HL-60/S4 treated with retinoic acid at 250 ng/mL for 4 days and 3 days (cell line): ENCODE measurements around the gene SUGP1.

Source experiments
- in situ Hi-C: fragments of 300-500 bp; cut with MboI; formaldehyde crosslinking; loops from 2 replicates; pipeline ENCODE4 v1.7.0; 2022; ENCODE audit warnings: low sequenced_read_pairs

Gene SUGP1

DNA sequence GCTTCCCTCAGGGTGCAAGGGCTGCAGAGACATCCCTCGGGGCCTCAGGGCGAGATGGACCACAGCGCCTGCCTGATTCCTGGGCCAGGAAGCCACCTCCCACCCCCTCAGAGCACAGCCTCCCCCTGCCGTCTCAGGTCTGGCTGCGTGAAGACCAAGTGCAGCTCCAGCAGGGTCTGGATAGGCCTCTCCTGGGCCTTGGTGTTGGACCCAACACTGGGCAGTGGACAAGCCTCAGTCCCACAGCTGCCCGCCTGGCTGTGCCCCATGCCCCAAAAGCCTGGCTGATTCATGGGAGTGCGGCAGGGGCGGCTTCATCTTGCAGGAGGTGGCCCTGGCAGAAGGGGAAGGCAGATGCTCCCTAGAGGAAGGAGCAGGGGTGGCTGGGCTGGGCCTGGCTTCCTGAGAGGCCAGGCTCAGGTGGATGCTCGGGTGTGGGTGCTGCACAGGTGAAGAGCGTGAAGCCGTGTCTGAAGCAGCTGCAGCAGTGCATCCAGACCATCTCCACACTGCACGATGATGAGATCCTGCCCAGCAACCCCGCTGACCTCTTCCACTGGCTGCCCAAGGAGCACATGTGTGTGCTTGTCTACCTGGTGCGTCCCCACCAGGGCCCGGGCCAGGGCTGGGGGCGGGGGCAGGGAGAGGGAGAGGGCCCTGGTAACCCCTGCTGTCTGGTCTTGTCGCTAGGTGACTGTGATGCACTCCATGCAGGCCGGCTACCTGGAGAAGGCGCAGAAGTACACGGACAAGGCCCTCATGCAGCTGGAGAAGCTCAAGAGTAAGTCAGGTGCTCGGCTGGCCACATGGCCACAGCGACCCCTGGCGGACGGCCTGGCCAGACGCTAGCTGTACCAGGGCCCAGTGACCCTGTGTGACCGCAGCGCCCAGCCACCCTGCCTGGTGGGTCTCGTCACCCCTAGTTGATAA, 22.0 kb upstream of the SUGP1 start:
- in situ Hi-C loops = no loop called here

DNA sequence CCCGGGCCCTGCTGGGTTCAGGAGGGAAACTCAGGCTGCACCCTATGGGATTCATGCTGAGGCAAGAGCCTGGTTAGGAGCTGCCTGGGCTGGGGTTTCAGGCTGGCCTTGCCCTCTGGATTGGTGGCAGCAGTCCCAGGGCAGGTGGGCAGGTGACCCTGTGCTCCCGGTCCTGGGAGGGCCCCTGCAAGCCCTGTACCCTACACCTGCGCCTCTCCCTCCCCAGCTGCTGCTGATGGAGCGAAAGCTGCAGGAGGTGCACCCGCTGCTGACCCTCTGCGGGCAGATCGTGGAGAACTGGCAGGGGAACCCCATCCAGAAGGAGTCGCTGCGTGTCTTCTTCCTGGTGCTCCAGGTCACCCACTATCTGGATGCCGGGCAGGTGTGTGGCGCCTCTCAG, 20.7 kb upstream of the SUGP1 start:
- in situ Hi-C loops = no loop called here

DNA sequence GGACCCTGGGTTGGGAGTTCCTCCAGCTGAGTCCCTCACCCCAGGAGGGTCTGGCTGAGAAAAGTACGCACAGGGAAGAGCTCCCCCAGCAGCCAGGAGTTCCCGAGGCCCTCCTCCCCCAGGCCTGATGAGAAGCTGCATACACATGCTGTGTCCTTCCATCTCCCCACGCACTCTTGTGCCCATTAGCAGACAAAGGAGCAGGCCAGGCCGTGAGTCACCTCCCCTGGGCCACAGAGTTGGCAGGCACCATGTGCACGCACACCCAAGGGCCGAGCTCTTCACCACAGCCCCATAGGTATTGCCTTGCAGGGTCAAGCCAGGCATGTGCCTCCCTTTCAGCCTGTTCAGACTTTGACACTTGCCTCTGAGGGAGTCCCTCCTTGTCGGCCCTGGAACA, 17.8 kb upstream of the SUGP1 start:
- in situ Hi-C loops = no loop called here

DNA sequence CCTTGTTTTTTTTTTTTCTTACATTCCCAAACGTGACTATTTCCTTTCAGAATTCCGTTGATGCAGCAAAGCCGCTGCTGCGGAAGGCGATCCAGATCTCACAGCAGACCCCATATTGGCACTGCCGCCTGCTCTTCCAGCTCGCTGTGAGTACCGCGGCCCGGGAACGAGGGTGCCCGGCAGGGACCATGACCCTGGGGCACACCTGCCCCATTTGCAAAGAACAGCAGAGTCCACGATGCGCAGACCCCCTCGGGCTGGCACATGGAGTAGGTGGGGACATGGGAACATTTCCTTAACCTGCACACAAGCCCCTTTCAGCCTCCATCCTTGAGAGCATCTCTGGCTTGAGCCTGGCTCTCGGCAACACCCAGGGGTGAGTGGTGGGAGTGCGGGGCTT, 16.8 kb upstream of the SUGP1 start:
- in situ Hi-C loops = no loop called here

DNA sequence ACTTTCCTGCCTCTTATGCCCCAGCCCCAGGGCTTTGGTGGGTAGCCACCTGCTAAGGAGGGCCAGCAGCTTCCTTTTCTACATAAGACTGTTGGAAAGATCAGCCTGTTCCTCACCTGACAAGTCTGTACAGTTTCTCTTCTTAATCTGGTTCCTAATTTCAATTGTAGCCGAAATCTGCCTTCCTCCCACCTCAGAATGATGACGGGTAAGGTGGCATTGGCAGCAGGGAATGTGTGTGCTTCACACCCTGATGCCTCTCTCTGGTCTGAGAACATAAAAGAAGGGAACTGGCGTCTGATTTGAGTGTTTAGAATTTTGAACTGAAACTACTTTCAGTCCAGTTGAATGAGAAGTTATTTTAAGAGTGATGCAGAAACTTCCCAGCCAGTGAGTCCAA, 16.3 kb upstream of the SUGP1 start:
- in situ Hi-C loops = no loop called here

DNA sequence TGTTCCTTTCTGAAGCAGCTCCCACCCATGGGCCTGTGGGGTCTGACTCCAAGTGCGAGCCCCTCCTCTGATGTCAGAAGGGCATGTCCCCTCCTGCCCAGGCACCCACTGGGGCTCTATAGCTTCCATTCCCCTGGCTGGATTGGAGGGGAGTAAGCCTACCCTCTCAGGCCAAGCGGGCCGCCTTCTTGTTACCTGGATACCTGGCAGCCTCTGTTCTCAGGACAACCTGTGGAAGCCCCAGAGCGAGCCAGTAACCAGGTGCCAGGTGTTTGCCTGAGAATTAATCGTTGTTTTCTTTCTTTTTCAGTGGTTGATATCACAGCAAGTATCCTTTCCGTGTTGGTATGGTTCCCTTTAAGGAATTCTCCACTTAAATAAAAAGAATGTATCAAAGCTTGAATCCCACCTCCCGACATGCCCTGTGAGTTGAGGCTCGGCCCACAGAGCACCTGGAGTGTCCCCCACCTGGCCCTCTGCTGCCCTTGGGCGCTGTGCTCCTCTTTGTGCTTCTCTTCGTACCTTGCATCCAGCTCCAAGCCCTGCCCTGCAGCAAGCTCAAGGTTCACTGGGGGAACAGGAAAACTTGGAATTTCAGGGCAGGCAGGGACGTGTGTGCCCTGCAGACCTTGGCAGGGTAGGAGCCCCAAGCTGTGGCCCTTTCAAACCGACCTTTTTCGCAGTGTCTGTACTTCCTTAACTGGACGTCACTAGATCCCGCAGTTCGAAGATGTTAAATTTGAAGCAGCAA, 15.3 kb upstream of the SUGP1 start:
- in situ Hi-C loops = no loop called here

DNA sequence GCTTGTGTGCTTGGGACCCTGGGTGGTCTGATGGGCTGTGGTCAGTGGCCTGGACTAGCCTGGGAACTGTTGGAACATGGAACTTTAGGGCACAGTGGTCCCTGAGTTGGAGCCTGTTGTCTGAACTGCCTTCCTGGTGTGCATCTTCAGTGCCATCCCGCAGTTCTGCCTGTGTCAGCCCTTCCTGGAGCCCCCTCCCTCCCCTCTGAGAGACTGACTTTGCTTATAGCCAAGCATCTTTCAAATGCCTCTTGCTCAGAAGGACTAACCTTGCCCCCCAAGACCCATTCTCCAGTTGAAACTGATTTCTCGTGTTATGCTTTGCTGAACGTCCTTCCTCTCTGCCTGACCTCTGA, 14.7 kb upstream of the SUGP1 start:
- in situ Hi-C loops = no loop called here

DNA sequence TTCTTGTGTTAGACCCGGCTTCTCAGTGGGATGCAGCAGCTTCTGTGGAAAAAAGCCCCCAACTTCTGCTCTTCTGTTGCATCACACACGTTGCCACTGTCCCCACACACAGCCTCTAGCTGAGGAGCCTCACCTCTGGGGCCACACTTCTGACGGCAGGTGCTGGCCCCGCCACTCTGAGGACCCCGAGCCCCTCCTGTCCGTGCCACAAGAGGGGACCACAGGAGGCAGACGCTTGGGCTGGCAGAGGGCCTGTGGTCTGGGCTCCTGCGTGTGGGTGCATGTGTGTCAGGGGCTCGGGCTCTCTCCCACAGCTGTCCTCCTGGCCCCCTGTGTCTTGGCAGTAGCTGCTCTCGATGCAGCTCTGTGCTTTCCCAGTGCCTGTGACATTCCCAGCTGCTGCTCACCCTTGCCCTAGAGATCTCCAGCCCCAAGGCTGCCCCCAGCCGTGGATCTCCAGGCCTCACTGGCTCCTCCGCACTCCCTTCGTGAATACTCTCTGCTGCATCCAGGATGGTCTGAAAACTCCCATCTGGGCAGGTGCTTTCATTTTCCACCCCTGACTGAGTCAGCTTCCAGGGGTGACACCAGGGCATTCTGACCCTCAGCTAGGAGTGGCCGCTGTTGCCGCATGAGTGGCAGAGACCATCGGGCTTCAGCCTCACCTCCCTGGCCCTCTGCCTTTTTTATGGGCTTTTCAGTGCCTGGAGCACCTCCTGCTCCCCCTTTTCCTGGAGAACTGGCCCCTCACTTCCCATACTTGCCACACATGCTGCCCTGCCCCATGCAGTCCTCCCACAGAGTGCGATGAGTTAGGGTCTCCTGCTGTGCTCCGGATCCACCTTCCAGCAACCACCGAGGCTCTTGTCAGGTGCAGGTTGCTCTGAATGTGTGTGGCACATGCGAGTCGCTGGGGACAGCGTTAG, 14.0 kb upstream of the SUGP1 start:
- in situ Hi-C loops = no loop called here

DNA sequence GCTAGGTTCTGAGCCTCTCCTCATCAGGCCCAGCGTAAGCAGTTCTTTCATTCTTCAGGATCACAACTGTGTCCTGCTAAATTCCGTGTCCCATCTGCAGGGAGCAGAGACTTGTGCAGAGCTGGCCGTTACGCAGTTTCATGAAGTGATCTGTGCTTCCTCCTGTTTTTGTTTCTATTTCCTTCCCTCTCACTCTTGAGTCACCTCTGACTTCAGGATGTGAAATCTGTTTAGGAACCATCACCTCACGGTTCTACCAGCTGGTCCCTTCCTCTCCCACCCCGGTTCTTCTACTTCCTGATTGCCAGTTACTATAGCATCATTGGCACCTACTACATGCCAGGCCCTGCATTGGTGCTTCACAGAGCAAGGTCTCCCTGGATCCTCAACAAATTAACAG, 8.8 kb upstream of the SUGP1 start:
- in situ Hi-C loops = no loop called here

DNA sequence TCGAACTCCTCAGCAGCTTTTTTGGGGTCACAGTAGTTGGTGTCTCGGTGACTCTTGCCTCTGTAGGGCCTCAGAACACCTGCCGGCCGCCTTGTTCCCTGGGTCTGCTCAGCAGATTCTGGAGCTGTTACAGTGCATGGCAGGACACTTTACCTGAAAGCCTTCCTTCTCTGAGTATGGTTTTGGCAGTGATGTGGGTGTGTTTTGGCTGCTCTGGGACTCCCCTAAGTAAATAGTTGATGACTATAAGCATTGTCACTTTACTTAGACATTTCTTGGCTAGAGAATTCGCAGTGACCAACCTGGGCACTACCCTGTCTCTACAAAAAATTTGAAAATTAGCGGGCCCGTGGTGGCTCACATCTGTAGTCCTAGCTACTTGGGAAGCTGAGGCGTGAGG, 7.4 kb upstream of the SUGP1 start:
- in situ Hi-C loops = no loop called here

DNA sequence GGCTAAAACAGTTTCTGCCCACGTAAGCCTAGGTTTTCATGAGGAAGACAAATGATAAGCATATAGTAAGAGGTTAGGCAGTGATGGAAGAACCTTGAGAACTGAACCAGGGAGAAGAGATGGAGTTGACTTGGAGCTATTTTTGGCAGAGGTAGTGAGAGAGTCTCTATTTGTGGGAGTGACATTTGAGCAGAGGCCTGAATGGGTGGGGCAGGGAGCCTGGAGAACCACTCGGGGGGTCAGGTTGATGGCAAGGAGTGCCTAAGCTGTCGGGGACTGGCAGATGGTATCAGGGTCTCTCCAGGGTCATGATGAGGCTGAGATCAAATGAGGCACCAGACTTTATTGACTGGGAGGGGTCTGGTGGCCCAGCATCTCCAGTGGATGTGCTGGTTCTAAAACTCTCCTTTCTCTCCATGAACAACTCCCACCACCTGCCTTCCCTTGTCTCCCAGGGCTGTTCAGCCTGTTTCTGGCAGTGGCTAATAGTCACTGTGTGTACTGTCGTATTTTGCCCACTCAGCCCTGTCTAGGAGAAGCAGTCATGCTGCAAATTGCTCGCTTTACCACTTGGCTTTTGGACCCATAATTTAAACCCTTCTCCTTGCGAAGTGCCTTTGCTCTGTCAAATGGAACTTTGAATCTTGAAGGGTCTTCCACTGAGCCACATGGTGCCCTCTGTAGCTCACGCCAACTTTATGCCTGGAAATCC, 3.9 kb upstream of the SUGP1 start:
- in situ Hi-C loops = no loop called here

DNA sequence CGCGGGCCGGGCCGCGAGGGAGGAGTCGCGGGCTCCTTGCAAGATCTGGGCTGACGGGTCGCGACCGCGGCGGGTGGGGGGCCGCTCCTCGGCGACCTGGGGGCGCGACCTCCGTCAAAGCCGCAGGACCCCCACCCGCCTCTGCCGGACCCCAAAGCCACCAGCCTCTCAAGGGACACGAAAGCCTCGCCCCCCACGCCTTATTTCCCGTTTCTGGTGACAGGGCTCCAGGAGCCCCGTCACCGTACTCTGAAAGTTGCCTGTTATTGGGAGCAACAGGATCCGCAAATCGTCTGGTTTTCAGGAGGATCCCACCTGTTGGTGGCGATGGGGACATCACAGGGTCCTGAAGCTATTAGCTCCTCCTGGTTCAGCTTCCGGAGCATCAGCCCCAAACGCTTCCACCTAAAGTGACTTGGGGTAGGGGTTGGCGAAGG, 850 bp upstream of the SUGP1 start:
- in situ Hi-C loops = no loop called here

DNA sequence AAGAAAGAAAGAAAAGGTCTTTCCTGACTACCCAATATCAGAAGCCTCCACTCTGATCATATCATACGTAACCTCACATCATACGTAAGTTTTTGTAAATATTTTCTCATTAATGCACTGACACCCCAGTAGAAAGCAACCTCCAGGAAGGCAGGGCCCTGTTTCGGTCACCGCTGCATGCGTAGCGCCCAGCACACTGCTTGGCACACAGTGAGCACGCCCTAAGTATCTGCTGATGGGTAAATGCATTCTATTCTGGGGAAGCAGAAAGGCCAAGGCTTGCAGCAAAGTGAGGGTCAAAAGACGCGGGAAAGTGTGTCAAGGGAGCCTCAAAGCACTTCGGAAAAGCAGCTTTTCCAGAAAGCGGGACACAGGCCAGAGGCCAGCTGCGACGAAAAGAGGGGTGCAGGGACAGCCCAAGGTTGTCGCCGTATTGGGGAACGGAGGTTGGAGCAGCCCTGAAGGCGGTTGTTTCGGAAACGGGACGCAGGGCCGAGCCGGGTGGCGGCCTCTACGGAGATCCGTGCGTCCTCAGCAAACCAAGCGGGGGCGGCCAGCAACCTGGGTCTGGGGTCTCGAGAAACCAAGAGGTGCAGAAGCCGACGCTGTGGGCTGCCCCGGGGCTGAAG, 463 bp downstream of the SUGP1 start:
- in situ Hi-C loops = no loop called here

DNA sequence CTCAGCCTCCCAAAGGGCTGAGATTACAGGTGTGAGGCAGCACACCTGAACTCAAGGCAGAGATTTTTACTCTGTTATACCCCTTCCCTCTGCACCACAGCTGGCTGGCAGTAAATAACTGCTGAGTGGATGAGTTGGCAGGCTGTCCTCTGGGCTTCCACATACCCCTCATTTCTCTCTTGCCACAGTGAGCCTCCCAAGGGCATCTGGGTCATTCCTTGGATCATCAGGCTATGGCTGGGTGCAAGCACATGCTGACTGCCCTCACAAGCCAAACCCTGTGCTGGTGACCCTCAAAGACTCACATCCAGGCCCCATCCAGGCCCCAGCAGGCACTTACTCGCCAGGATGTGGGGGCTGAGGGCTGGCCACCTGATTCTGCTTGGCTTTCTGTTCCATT, 4.2 kb downstream of the SUGP1 start:
- in situ Hi-C loops = no loop called here

DNA sequence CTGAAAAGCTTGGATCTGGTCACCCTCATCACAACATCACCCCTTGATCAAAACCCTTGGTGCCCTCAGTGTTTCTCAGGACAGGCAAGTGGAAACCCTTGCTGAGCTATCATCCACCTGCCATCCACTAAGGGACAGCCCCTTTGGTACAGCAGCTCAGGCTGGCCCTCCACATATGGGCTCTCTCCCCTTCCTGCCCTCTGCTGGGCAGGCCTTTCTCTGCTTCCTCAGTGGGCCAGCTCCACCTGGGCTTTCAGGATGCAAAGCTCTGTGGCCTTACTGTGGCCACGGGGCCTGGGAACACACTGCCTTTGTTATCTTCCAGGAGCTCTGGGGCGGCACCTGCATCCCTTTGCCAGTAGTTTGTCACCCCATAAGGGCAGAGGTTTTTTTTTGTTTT, 4.9 kb downstream of the SUGP1 start:
- in situ Hi-C loops = no loop called here

DNA sequence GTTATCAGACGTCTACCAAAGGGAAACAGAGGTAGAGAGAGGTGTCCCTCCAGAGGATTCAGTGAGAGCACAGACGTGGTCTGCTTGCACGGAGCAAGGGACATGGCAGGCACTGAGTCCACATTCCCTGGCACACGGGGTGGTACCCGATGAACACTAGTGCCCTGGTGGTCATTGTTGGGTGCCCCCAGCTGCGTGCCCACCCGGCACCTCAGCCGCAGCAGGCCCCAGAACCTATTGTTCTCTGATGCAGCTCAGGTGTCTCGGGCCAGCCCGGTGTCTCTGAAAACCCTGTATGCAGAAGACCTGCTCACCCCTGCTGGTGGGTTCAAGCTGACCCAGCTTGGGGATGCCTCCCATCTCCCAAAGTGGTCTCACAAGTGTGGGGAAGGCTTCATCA, 11.9 kb downstream of the SUGP1 start:
- in situ Hi-C loops = no loop called here

DNA sequence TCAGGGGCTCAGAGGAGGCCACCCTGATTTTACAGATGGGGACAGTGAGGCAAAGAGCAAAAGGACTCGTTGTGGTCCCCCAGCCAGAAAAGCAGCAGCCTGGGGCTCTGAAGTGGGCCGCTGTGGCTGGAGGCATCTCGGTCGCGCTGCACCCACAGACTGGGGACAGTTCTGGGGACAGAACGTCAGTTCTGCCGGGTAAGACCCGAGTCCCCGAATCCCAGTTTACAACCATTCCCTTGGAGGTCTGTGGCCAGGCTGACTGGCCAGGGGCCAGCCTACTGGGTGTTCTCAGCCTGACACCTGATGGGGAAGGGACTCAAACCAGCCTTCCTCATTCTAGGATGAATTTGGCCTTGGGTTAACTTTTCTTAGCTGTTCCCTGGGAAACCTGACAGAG, 14.1 kb downstream of the SUGP1 start:
- in situ Hi-C loops = no loop called here

DNA sequence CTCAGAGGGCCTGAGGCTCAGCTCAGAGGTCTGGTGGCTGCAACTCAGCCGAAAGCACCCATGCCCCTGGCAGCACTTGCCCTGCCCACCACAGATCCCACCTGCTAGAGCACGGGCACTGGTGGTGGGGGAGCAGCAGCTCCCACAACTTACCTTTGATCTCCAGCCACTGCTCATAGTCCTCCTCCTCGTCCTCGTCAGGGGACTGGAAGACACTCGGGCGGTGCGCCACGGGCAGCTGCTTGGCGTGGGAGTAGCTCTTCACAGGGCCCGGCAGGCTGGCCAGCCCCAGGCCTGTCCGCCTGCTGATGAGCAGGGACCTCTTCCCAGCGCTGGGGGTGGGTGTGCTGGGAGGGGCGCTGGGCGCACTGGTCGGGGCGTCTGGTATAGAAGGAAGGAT, 14.6 kb downstream of the SUGP1 start:
- in situ Hi-C loops = no loop called here

DNA sequence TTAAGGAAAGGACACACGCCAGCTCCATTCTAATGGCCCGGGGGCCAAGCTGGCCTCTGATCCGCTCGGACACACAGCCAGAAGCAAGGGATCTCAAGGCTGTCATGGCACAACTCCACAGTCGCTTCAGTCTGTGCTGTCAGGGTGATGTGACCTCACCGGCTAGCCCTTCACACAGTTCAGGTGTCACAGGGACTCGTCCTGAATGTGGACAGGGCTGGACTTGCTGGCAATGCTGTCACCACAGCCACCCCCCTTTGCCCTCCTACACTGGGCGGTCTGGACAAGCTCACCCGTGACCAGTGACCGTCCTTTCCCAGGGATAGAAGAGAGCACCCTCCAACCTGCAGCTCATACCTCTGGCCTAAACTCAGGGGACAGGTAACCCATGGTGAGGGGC, 15.2 kb downstream of the SUGP1 start:
- in situ Hi-C loops = no loop called here
